Medulla oblongata (tissue), 1 donor: ENCODE results near the gene PKMYT1.

Experiments used
- DNase-seq: peaks from one replicate; pipeline ENCODE4 v3.0.0-alpha.2; 2015; ENCODE audit errors: extremely low spot score

PKMYT1 gene

DNA sequence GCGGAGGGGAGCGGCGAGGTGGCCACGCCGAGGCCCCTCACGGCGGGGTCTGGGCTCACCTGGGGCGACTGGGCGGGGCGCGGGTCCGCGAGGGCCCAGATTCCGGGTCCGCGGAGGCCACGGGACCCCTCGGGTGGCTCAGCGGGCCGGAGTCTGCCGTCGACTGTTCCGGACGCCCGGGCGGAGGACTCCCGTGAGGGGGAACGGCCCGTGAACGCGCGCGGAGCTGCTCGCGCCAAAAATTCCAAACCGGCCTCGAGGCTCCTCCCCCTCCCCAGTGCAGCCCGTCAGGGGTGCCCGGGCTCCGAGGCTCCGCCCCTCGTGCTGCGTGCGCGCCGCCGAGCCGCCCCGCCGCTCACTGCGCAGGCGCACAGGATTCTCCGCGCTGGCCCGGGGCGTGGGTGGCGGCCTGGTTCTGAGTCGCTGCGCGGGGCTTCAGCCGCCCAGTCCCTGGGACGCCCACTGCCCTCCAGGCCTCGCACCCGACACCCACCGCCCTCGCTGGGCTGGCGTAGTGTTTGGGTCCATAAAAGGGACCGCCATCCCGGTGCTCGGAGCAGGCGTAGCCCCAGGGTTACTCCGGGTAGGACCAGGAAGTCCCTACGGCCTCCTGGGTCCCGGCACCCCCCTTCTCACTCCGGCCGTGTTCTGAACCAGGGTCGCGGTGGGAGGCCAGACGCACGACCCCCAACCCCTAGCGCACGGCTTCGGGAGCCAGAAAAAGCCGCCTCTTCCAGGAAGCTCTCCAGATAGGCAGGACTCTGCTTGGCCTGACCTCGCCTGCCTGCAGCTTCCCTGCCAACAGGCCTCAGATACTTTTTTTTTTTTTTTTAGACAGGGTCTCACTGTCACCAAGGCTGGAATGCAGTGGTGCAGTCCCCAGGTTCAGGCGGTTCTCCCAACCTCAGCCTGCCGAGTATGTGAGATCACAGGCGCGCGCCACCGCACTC is at the start of gene PKMYT1:
Gene PKMYT1 (minus strand): TSS at position 220 of the 950 bp plus-strand sequence. CDS start 789 bp downstream, outside the sequence.
- peak; percentile 92 for DNase-seq

DNA sequence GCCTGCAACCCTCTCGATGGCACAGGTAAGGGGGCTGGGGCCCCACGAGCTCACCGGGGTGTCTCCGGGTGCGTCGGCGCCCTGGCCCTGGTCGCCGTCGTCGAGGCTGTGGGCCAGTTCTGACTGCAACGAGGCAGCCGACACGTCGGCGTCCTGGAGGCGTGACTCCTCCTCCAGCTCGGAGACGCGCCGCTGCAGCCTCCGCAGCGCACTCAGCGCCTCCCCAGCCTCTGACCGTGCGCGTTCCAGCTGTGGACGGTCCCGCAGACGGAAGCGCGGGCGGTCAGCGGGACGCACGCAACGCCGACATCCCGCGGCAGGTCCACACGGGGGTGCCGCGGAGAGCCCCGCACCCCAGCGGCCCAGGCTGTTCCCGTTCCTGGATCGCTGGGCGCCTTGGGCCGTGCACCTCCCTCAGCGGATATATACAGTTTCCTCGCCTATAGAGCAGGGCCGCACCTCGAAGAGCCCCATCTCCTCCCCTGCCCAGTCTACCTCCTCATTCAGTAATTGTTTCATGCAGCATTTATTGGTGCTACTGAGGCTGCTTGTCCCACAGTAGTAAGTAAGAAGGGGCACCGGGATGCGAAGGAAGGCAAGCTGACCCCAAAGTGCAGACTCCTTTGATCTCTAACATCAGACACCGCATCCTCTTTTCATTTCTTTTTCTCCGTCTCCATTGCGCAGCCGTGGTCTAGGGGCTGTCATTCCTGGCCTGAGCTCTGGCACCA is 49.4 kb upstream of the PKMYT1 start:
- DNase-seq = no peak

DNA sequence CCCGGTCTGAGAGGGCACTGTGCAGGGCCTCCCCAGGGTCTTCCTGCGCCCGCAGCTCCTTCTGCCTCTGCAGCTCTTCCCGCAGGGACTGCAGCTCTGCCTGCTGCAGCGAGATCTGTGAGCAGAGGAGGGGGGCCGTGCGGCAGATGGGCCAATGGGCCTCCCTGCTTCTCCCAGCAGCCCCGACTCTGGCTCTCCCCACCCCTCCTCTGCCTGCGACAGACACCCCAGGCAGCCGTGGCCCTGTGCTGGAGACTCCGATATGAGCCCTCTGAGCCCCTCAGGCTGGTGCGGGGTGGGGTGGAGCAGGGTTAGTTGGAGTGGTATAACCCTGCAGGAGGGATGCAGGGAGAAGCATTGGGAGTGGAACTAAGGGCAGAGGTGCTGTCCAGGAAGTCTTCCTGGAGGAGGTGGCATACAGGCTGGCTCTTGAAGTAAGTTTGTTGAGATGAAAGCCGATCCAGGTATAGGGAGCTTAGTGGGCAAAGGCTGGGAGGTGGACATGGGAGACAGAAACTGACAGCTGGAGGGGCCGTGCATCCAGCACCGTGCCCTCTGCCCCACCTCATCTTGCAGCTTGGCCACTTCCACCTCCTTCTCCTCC is 48.6 kb upstream of the PKMYT1 start:
- DNase-seq = no peak

DNA sequence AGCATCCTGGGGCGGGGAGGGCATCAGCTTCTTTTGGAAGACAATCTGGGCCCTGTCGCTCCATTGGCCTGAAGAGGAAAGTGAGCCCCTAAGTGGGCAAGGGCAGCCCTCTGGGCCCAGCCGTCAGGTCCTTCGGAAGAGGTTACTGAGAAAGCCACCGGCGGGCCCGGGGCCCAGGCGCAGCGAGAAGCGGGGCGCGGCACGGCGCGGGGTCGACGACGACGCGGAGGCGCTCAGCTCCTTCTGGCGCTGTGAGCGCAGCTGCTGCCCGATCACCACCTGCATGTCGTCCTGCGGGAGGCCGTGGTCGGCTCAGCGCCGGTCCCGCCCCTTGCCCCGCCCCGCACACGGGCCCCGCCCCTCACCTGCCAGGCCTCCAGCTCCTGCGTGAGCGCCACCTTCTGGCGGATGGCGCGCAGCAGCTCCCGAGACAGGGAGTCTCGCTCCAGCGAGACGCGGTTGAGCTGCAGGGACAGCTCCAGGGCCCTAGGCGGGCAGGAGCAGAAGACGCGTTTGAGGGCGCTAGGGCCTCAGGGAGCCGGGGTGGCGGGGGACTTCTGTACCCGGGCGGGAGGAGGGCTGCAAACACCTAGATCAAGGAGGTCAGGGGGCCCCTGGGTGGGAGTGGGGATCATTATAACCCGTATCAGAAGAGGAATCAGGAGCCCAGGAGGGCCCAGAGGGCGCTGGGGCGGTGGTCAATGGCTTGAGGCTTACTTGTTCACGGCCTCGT is 47.9 kb upstream of the PKMYT1 start:
- DNase-seq = peak; percentile 54

DNA sequence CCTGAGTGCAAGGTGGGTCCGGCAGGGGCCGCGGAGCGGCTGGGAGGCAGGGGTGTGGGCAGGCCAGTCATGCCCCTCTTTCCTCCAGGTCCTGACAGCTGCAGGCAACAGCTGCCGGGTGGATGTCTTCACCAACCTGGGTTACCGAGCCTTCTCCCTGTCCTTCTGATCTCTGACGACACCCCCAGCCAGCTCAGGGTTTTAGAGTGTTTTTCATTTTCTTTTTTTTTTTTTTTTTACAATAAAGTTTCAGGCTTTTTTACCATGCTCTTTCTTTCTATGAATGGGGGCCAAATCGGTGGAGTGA is 47.2 kb upstream of the PKMYT1 start:
- DNase-seq = no peak

DNA sequence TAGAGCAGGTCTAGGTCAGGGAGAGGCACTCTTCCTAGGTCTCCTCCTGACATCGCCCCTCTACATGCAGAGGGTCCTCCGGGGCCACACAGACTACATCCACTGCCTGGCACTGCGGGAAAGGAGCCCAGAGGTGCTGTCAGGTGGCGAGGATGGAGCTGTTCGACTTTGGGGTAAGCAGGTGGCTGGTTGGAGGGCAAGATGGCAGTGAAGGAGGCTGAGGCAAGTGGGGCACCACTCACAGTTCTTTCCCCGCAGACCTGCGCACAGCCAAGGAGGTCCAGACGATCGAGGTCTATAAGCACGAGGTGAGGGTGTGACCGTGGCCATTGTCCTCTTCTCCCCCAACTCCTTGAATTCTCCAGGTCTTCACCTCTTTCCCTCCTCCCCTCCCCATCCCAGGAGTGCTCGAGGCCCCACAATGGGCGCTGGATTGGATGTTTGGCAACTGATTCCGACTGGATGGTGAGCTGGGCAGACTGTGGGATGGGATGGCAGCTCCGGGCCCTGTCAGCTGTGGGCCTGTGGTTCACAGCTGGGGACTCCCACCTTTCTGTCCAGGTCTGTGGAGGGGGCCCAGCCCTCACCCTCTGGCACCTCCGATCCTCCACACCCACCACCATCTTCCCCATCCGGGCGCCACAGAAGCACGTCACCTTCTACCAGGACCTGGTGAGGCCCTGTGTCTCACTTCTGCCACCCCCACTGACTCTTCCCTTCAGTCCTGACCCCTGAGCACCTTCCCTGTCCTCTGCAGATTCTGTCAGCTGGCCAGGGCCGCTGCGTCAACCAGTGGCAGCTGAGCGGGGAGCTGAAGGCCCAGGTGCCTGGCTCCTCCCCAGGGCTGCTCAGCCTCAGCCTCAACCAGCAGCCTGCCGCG is 46.6 kb upstream of the PKMYT1 start:
- DNase-seq = no peak

DNA sequence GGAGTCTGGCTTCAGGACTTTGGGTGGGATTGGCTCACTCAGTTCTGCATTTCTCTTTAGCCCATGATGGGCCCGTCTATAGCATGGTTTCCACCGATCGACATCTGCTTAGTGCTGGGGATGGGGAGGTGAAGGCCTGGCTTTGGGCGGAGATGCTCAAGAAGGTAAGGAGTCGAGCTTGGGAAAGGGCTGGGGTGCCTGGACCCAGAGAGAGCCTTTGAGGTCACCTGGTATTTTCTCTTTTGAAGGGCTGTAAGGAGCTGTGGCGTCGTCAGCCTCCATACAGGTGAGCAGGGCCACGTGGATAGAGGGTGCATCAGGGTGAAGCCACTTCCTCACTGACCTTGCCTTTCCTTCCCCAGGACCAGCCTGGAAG is 45.7 kb upstream of the PKMYT1 start:
- DNase-seq = no peak

DNA sequence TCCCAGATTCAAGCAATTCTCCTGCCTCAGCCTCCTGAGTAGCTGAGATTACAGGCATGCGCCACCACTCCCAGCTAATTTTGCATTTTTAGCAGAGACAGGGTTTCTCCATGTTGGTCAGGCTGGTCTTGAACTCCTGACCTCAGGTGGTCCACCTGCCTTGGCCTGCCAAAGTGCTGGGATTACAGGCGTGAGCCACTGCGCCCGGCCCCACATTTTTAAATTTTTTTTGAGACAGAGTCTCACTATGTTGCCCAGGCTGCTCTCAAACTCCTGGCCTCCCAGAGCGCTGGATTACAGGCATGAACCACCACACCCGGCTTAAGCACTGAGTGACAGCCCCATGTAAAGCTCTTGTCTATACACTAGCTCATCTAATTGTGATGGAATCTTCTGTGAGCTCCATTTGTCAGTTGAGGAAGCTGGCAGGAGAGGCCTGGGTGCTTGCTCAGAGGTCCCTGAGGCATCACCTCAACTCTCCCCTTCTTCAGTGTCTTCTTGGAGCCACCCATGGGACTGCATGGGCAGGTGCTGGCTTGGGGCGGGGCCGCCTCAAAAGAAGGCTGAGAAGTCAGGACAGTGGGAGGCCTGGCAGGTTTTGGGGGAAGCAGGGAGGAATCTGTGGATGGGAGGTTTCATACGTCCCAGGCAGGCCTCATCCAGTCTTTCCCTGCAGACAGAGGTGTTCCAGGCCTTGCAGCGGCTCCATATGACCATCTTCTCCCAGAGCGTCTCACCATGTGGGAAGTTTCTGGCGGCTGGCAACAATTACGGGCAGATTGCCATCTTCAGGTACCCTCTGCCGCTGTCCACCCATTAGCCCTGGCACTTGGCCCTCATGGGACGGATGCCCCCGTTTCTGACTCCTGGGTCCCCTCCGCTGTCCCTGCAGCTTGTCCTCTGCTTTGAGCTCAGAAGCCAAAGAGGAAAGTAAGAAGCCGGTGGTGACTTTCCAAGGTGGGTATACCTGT is 45.1 kb upstream of the PKMYT1 start:
- no peak for DNase-seq

DNA sequence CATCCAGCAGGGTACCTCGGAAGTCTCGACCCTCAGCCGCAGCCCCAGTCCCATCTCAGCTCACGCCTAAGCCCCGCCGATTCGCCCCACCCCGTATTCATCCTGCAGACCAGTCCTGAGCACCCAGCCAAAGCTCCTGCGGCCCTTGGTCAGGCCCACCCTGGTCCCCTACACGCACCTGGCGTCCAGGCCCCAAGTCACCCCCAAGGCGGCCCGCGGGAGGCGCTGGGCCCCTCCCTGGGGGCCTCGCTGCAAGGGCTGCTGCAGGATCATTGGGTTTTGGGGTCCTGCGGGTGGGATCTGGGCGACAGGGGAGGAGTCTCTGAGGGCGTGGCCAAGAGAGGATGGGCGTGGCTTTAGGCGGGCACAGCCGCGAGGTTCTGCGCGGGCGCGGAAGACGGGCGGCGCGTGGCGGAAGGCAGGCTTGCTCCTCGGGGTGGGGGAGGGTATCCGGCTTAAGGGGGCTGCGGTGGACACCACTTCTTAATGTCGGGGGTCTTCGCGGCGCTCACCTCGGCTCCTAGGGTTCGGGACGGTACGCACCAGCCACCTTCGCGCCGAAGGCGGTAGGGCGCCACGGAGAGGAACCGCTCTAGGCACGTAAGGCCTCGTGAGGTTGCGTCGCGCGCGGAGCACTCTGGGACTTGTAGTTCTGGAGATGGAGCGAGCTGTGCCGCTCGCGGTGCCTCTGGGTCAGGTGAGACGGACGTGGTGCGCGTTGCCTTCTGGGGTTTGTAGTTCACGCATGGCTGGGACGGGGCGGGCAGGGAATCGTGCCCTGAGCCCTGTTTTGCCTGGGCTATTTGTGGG is 43.6 kb upstream of the PKMYT1 start, which contains the start of the genes HCFC1R1 and THOC6:
Gene HCFC1R1 (minus strand): TSS at position 274 of the 810 bp plus-strand sequence. CDS start 1 bp downstream, at position 273.
Gene THOC6 (plus strand): TSS at position 367 of the 810 bp plus-strand sequence. CDS start 292 bp downstream, at position 659.
- peak; percentile 98 for DNase-seq

DNA sequence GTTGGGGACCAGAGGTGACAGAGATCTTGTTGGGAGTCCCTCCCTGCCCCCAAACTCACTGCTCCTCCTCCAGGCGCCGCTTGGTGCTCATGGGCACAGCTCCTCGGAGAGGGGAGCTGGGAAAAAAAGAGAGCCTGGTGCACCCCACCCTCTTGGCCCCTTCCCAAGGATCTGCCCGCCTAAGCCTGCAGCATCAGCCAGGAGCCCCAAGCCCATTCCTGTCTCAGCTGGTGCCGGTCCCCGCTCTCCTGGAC is 43.1 kb upstream of the PKMYT1 start:
- peak; percentile 25 for DNase-seq

DNA sequence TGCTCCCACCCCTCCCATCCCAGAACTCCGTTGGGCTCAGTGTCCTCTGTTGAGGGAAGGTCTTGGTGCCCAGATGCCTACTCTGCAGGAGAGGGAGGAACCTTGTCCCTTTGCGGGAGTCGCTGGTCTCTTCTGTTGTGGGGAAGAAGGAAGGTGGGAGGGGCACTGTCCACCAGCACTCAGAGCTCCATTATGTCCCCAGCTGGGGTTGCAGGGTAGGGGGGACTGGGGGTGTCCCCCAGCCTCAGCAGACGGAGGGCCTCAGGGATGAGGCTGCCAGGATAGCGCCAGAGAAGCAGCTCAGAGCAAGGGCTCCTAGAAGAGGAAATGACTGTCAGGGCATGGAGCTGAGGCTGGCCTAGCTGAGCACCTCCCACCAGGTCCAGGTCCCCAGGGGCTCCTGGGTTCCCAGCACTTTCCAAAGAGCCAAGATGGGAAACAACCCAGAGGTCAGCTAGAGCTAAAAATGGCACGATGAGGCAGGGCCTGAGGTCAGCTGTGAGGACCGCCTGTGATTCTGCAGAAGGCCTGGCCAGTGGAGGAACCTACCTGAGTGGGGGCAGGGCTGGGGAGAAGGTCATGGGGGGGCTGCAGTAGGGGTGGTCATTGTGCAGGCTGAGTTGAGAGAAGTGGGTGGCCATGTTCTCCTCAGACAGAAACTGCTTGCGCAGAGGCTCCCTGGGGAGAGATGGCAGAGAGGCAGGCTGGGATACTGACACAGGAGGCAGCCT is 42.6 kb upstream of the PKMYT1 start:
- peak; percentile 25 for DNase-seq

DNA sequence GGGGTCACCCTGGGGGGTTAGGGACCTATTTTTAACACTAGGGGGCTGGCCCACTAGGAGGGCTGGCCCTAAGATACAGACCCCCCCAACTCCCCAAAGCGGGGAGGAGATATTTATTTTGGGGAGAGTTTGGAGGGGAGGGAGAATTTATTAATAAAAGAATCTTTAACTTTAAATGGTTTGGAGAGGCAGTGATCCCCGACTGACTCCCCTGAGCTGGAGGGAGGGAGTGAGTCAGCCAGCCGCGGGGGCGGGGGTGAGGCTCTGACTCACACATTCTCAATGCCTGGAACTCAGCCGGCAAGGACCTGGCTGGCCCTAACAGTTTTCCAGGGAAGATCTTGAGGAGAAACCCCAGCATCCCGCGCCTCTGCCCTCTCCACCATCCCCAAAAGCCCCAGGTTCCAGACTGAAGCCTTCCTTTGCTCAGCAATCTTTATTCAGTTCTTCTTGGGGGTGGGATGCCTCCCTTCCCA is 42.0 kb upstream of the PKMYT1 start:
- peak; percentile 55 for DNase-seq

DNA sequence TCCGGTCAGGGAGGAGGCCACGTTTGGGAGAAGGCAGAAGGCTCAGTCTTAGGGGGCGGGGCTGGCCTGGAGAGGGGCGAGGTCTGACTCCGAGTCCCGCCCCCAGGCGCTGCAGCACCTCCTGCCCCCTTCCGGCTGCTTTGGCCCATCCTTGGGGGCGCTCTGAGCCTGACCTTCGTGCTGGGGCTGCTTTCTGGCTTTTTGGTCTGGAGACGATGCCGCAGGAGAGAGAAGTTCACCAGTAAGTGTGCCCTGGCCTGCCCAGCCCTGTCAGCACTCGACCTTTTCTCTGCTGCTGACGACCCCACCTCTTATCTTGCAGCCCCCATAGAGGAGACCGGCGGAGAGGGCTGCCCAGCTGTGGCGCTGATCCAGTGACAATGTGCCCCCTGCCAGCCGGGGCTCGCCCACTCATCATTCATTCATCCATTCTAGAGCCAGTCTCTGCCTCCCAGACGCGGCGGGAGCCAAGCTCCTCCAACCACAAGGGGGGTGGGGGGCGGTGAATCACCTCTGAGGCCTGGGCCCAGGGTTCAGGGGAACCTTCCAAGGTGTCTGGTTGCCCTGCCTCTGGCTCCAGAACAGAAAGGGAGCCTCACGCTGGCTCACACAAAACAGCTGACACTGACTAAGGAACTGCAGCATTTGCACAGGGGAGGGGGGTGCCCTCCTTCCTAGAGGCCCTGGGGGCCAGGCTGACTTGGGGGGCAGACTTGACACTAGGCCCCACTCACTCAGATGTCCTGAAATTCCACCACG is 41.4 kb upstream of the PKMYT1 start:
- peak; percentile 61 for DNase-seq

DNA sequence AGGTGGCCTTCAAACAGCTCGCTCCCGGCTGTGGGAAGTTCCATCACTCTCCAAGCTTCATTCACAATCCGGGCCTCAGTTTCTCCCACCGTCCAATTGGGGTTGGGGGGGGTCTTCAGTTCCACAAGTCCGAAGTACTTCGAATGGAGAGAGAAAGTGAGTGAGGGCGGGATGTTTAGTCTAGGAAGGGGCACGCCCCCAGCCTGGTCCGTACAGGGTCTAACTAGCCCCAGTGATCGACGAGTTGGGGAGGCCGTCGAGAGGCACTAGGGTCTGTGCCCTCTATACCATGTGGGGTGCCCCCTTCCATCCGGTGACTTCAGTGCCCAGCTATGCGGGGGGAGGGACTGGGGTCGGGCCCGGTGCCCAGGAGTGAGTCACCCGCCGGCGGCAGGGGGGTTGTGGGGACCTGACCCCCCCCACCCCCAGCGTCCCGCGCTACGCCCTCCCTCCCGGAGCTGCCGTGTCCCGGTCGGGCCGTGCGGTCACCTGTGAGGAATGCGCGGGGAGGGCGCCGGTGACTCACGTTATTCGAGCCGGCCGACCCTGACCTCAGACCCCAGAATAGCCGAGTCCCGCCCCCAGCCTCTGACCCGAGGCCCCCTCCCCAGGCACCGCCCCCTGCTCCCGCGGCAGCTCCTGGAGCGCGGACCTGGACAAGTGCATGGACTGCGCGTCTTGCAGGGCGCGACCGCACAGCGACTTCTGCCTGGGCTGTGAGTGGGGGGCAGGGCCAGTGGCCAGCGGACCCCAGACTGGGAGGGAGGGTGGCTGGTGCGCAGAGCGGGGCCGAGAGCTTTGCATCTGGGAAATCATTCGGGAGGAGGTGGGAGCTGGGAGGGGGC is 40.6 kb upstream of the PKMYT1 start:
- peak; percentile 30 for DNase-seq

DNA sequence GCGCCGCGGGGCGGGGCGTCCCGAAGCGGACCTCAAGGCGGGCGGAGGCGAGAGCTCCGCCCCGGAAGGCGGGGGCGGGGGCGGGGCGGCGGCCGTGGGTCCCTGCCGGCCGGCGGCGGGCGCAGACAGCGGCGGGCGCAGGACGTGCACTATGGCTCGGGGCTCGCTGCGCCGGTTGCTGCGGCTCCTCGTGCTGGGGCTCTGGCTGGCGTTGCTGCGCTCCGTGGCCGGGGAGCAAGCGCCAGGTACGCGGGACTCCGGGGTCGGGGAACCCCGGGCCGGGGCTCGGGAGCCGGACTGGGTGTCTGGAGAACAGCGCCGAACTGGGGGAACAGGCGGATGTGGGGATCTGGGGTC is 40.0 kb upstream of the PKMYT1 start, which contains the start of gene TNFRSF12A:
Gene TNFRSF12A (plus strand): TSS at position 122 of the 357 bp plus-strand sequence. CDS start 30 bp downstream, at position 152.
- peak; percentile 66 for DNase-seq

DNA sequence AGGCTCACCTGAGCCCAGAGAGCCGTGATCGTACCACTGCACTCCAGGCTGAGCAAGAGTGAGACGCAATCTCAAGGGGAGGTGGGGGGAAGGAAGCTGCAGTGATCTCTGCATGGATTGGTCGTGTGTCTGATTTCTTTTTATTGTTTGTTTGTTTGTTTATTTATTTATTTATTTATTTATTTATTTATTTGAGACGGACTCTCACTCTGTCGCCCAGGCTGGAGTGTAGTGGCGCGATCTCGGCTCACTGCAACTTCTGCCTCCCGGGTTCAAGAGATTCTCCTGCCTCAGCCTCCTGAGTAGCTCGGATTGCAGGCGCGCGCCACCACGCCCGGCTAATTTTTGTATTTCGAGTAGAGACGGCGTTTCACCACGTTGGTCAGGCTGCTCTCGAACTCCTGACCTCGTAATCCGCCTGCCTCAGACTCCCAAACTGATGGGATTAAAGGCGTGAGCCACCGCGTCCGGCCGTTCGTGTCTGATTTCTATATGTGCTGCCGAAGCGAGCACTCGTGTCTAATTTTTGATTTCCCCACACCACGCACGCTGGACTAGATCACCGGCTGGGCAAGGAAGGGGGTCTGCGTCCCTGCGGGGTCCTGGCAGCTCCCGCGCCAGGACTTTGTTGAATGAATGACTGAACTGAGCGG is 39.5 kb upstream of the PKMYT1 start:
- DNase-seq = no peak
